Endothelial cell of umbilical vein (primary cell): Measurements from ENCODE around the gene STK10. TPM values are rescaled to one million over a fixed set of nuclear protein-coding genes. Genes with fewer than 3 reads are reported as not detected.

Experiments
- BruUV-seq: library from RNA; stranded (reverse); fragments of 400-500 nt; replicated peaks from 2 replicates; lab custom pipeline; 2021; lab: Mats Ljungman, UMichigan
- CTCF ChIA-PET: fragments of 300-600, 350-600 bp; sonication (Branson Sonifier 250); formaldehyde crosslinking; loops from one replicate; lab custom pipeline; 2021; ENCODE audit warnings: antibody characterized with exemption, inconsistent platforms; lab: Charles Lee
- POLR2A ChIA-PET: fragments of 300-600, 350-600 bp; sonication (Branson Sonifier 250); formaldehyde crosslinking; loops from one replicate; lab custom pipeline; 2021; ENCODE audit warnings: antibody characterized with exemption, inconsistent platforms; lab: Charles Lee
- DNase-seq: peaks from one replicate; pipeline ENCODE4 v3.0.0-alpha.2; 2011; ENCODE audit warnings: low read depth, low spot score
- FAIRE-seq: peaks from 2 replicates; lab custom pipeline; 2011; peaks lifted over from hg19 to GRCh38; lab: Jason Lieb, UNC
- H2AFZ ChIP-seq: 2 replicates; pipeline ENCODE4 v1.6.0; 2012; ENCODE audit warnings: low read depth, low read length, control low read depth, inconsistent platforms
- H3K27ac ChIP-seq: 2 replicates; pipeline ENCODE4 v1.5.1; 2011; ENCODE audit warnings: low read depth, mild to moderate bottlenecking, control low read depth, low read length, moderate library complexity; ENCODE audit not compliant: insufficient read depth
- H3K27me3 ChIP-seq, 2 experiments: 2 replicates each; pipeline versions ENCODE4 v1.6.0 to v1.6.1; 2011; ENCODE audit warnings: low read length in 2 of 2, mixed read lengths in 1 of 2; ENCODE audit not compliant: control insufficient read depth in 2 of 2, insufficient read depth in 2 of 2
- H3K36me3 ChIP-seq, 2 experiments: 2 replicates in 1 of 2; 3 replicates in 1 of 2; pipeline ENCODE4 v1.5.1; 2011; ENCODE audit warnings: low read length in 2 of 2, mild to moderate bottlenecking in 1 of 2, moderate library complexity in 1 of 2; ENCODE audit not compliant: control insufficient read depth in 2 of 2, insufficient read depth in 2 of 2; ENCODE audit errors: extremely low read depth in 1 of 2
- H3K4me1 ChIP-seq: 3 replicates; pipeline ENCODE4 v1.5.1; 2011; ENCODE audit warnings: mild to moderate bottlenecking, low read length; ENCODE audit not compliant: control insufficient read depth, insufficient read depth; ENCODE audit errors: extremely low read depth
- H3K4me2 ChIP-seq: 2 replicates; pipeline ENCODE4 v1.6.1; 2011; ENCODE audit warnings: low read length, control low read depth, mixed read lengths; ENCODE audit not compliant: insufficient read depth
- H3K4me3 ChIP-seq, 3 experiments: fragments of 200-600 bp in 1 of 3; sonication (generic), shearing (Covaris generic) in 1 of 3; replicated peaks in 1 of 3; 2 replicates each; pipeline ENCODE4 v1.5.1; 2011 to 2016; ENCODE audit warnings: control low read depth in 3 of 3, low read length in 3 of 3, mild to moderate bottlenecking in 2 of 3, inconsistent platforms in 1 of 3, low read depth in 1 of 3, moderate library complexity in 1 of 3; ENCODE audit not compliant: insufficient read depth in 1 of 3
- H3K79me2 ChIP-seq: 2 replicates; pipeline ENCODE4 v1.6.0; 2012; ENCODE audit warnings: low read length, inconsistent platforms; ENCODE audit not compliant: control insufficient read depth, insufficient read depth
- H3K9ac ChIP-seq: replicated peaks from 2 replicates; pipeline ENCODE3; 2011; ENCODE audit warnings: low read length, control low read depth; ENCODE audit not compliant: insufficient read depth; ENCODE audit errors: extremely low read depth
- H3K9me1 ChIP-seq: replicated peaks from 3 replicates; pipeline ENCODE4 v1.6.0; 2011; ENCODE audit warnings: mild to moderate bottlenecking, low read length; ENCODE audit not compliant: control insufficient read depth, insufficient read depth; ENCODE audit errors: extremely low read depth
- H3K9me3 ChIP-seq: replicated peaks from 2 replicates; pipeline ENCODE4 v1.5.1; 2012; ENCODE audit warnings: low read length, inconsistent platforms; ENCODE audit not compliant: control insufficient read depth, insufficient read depth
- H4K20me1 ChIP-seq: replicated peaks from 2 replicates; pipeline ENCODE3; 2011; ENCODE audit warnings: mild to moderate bottlenecking, low read length; ENCODE audit not compliant: control insufficient read depth, insufficient read depth; ENCODE audit errors: extremely low read depth
- EZH2 ChIP-seq: IDR thresholded peaks from 2 replicates; pipeline ENCODE4 v1.6.1; 2012; ENCODE audit warnings: borderline replicate concordance, low read depth, mild to moderate bottlenecking, moderate library complexity, low read length, inconsistent platforms; ENCODE audit not compliant: severe bottlenecking
- FOS ChIP-seq: IDR thresholded peaks from 2 replicates; pipeline ENCODE4 v1.6.1; 2011; ENCODE audit warnings: mild to moderate bottlenecking, low read length, moderate library complexity, borderline replicate concordance; ENCODE audit not compliant: insufficient read depth
- GATA2 ChIP-seq: IDR thresholded peaks from 2 replicates; pipeline ENCODE4 v1.7.0; 2011; ENCODE audit warnings: low read depth, mild to moderate bottlenecking, moderate library complexity, mixed read lengths, low read length; ENCODE audit not compliant: insufficient read length, insufficient read depth
- JUN ChIP-seq: IDR thresholded peaks from 2 replicates; pipeline ENCODE4 v1.6.1; 2011; ENCODE audit warnings: borderline replicate concordance, low read depth; ENCODE audit not compliant: insufficient read length, insufficient read depth
- MYC ChIP-seq: IDR thresholded peaks from one replicate; pipeline ENCODE4 v1.6.1; 2011; ENCODE audit warnings: mild to moderate bottlenecking, low read depth, low read length
- POLR2A ChIP-seq: IDR thresholded peaks from 2 replicates; pipeline ENCODE4 v1.6.1; 2012; ENCODE audit warnings: low read depth, mild to moderate bottlenecking, control low read depth, low read length
- POLR2AphosphoS5 ChIP-seq: IDR thresholded peaks from 2 replicates; pipeline ENCODE4 v1.6.1; 2012; ENCODE audit warnings: low read depth, mild to moderate bottlenecking, control low read depth, low read length, moderate library complexity; ENCODE audit not compliant: insufficient read depth
- dilution Hi-C: fragments of 300-500 bp; cut with MboI; formaldehyde crosslinking; loops from one replicate; pipeline ENCODE4 v1.15.0; 2019; ENCODE audit warnings: low sequenced_read_pairs; ENCODE audit not compliant: extremely low pct_ligation_motif_present
- intact Hi-C: fragments of 100-400 bp; cut with micrococcal nuclease; formaldehyde crosslinking; loops from one replicate; pipeline ENCODE4 v1.10.0; 2022
- polyA plus RNA-seq, 4 experiments: library from polyadenylated mRNA; depleted of rRNA in 3 of 4; stranded (reverse) in 3 of 4; unstranded in 1 of 4; fragments of >200 nt; gene quantifications; 2 replicates each; pipeline versions ENCODE4 v1.2.1 to v1.2.3, GENCODE V29; 2011 to 2012; ENCODE audit warnings: missing spikeins in 1 of 4
- total RNA-seq: library from RNA; stranded (reverse); gene quantifications from 2 replicates; pipeline ENCODE4 v1.2.3, GENCODE V29; 2021
- TF ChIP-seq, protein P1 (sequence below): IDR thresholded peaks from 2 replicates; pipeline ENCODE4 v1.6.1; 2011; ENCODE audit not compliant: insufficient read depth, insufficient read length
- TF ChIP-seq, protein P2 (sequence below), 2 donors: IDR thresholded peaks; 1 replicate in 1 of 2; 2 replicates in 1 of 2; pipeline ENCODE4 v1.5.1; 2011; ENCODE audit warnings: low read length in 2 of 2, mild to moderate bottlenecking in 2 of 2, moderate library complexity in 2 of 2, control low read depth in 1 of 2, inconsistent platforms in 1 of 2, low read depth in 1 of 2; ENCODE audit not compliant: insufficient read depth in 1 of 2; ENCODE audit errors: extremely low read depth in 1 of 2

Gene STK10
- total and polyA plus RNA-seq, 2 donors (not counting 3 experiments of a cell fraction or from before 2014, with no cell fraction given) = 16.9 to 47.2 TPM

DNA sequence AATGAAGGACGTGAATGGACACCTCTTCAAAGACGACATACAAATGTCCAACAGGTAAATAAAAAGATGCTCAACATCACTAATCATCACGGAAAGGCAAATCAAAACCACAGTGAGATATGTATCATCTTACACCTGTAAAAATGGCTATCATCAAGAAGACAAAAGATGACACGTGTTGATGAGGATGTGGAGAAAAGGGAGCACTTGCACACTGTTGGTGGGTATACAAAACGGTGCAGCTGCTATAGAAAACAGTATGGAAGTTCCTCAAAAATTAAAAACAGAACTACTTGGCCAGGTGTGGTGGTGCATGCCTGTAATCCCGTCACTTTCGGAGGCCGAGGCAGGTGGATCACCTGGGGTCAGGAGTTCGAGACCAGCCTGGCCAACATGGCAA is 47.9 kb downstream of the STK10 start:
- POLR2A ChIA-PET = no interaction called here
- FAIRE-seq (no peak), DNase-seq (no peak)
- no peak overlapping the region for H3K9ac ChIP-seq
- H3K27me3 ChIP-seq = no peaks in the 10 kb centered on the region
- no peaks in the 10 kb centered on the region for H3K4me1 ChIP-seq
- no TSS peak for BruUV-seq
- H3K4me2 ChIP-seq = no peak overlapping the region
- no peak overlapping the region for H2AFZ ChIP-seq
- intact Hi-C loops = loop anchor here (5.0 kb wide), 1 partner anchor 47 kb away; the partner anchor contains the start of gene STK10
- H3K36me3 ChIP-seq = no peaks in the 10 kb centered on the region
- H3K9me1 ChIP-seq = no peaks in the 10 kb centered on the region
- CTCF ChIA-PET = no interaction called here
- dilution Hi-C loops = no loop called here
- no peaks in the 10 kb centered on the region for H3K9me3 ChIP-seq
- H3K4me3 ChIP-seq = no peak overlapping the region
- TF ChIP-seq FOS = no peak
- no peak for TF ChIP-seq POLR2A
- TF ChIP-seq POLR2AphosphoS5 = no peak
- no peak for TF ChIP-seq MYC
- TF ChIP-seq GATA2 = no peak
- TF ChIP-seq, protein P1, sequence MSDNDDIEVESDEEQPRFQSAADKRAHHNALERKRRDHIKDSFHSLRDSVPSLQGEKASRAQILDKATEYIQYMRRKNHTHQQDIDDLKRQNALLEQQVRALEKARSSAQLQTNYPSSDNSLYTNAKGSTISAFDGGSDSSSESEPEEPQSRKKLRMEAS = no peak
- TF ChIP-seq EZH2 = no peak
- TF ChIP-seq, protein P2, sequence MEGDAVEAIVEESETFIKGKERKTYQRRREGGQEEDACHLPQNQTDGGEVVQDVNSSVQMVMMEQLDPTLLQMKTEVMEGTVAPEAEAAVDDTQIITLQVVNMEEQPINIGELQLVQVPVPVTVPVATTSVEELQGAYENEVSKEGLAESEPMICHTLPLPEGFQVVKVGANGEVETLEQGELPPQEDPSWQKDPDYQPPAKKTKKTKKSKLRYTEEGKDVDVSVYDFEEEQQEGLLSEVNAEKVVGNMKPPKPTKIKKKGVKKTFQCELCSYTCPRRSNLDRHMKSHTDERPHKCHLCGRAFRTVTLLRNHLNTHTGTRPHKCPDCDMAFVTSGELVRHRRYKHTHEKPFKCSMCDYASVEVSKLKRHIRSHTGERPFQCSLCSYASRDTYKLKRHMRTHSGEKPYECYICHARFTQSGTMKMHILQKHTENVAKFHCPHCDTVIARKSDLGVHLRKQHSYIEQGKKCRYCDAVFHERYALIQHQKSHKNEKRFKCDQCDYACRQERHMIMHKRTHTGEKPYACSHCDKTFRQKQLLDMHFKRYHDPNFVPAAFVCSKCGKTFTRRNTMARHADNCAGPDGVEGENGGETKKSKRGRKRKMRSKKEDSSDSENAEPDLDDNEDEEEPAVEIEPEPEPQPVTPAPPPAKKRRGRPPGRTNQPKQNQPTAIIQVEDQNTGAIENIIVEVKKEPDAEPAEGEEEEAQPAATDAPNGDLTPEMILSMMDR (IDR thresholded peaks at IDR 0.05; ENCODE audit: extremely low read depth in 1 of 2, insufficient read depth in 1 of 2, low read depth in 1 of 2, low read length in 2 of 2) = no peak
- no peak for TF ChIP-seq JUN
- H4K20me1 ChIP-seq = peaks cover 2% of the 10 kb centered on the region
- no peak overlapping the region for H3K27ac ChIP-seq
- no peaks in the 10 kb centered on the region for H3K79me2 ChIP-seq
